ENCODE results near the gene DLX5.

DNA sequence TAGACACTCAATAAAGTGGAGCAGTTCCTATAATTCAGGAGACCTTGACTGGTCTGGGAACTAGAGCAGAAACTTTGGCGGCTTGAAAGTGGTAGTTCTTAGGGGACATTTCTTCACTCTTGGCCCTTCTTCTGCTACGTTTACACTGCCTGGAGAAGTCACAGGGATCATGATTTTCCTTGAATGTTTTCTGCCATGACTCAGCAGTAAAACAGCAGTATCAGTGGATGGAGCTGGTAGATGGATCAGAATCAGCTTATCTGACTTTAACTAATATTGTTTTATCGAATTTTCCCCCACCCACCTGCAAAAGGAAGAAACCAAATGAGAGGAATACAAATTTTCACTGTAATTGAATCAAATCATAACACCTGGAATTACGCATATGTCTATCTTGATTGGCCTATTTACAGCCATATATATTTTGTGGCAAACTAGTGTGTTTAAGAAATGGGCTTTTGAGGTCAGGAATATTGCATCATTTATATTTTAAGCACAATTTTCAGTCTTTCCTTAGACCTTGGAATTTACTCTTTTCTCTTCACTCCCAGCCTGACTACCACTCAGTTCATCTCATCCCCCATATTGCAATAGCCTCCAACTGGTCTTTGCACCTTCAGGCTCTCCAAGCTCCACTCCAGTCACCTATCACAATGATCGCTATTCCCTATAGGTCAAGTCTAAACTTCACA is 14.9 kb upstream of the DLX5 start:
- TF ChIP-seq, protein P1, sequence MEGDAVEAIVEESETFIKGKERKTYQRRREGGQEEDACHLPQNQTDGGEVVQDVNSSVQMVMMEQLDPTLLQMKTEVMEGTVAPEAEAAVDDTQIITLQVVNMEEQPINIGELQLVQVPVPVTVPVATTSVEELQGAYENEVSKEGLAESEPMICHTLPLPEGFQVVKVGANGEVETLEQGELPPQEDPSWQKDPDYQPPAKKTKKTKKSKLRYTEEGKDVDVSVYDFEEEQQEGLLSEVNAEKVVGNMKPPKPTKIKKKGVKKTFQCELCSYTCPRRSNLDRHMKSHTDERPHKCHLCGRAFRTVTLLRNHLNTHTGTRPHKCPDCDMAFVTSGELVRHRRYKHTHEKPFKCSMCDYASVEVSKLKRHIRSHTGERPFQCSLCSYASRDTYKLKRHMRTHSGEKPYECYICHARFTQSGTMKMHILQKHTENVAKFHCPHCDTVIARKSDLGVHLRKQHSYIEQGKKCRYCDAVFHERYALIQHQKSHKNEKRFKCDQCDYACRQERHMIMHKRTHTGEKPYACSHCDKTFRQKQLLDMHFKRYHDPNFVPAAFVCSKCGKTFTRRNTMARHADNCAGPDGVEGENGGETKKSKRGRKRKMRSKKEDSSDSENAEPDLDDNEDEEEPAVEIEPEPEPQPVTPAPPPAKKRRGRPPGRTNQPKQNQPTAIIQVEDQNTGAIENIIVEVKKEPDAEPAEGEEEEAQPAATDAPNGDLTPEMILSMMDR (IDR thresholded peaks at IDR 0.05): no peak
- TF ChIP-seq, protein P2, sequence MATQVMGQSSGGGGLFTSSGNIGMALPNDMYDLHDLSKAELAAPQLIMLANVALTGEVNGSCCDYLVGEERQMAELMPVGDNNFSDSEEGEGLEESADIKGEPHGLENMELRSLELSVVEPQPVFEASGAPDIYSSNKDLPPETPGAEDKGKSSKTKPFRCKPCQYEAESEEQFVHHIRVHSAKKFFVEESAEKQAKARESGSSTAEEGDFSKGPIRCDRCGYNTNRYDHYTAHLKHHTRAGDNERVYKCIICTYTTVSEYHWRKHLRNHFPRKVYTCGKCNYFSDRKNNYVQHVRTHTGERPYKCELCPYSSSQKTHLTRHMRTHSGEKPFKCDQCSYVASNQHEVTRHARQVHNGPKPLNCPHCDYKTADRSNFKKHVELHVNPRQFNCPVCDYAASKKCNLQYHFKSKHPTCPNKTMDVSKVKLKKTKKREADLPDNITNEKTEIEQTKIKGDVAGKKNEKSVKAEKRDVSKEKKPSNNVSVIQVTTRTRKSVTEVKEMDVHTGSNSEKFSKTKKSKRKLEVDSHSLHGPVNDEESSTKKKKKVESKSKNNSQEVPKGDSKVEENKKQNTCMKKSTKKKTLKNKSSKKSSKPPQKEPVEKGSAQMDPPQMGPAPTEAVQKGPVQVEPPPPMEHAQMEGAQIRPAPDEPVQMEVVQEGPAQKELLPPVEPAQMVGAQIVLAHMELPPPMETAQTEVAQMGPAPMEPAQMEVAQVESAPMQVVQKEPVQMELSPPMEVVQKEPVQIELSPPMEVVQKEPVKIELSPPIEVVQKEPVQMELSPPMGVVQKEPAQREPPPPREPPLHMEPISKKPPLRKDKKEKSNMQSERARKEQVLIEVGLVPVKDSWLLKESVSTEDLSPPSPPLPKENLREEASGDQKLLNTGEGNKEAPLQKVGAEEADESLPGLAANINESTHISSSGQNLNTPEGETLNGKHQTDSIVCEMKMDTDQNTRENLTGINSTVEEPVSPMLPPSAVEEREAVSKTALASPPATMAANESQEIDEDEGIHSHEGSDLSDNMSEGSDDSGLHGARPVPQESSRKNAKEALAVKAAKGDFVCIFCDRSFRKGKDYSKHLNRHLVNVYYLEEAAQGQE (IDR thresholded peaks at IDR 0.05; ENCODE audit: insufficient read depth in 1 of 2, low read depth in 2 of 2, low read length in 1 of 2): no peak
- TF ChIP-seq TCF7L2 (IDR thresholded peaks at IDR 0.05; ENCODE audit: low read depth, low read length): no peak

Measured in Panc1 (cell line).